HEK293 (cell line): ENCODE results near the gene RFESD.

Source experiments
- CTCF ChIA-PET: fragments of 350-600 bp; formaldehyde crosslinking; extraction: SDS; loops from one replicate; lab custom pipeline; 2021; ENCODE audit warnings: antibody characterized with exemption; lab: Yijun Ruan, JAX
- POLR2A ChIA-PET: fragments of 300-600 bp; formaldehyde crosslinking; extraction: SDS; loops from one replicate; lab custom pipeline; 2020; ENCODE audit warnings: antibody characterized with exemption, inconsistent platforms; lab: Yijun Ruan, JAX
- H3K27ac ChIP-seq: fragments of 200-500 bp; sonication (Bioruptor generic); 2 replicates; pipeline ENCODE4 v1.5.1; 2014; ENCODE audit warnings: low read depth, low read length, control low read depth, inconsistent platforms; ENCODE audit errors: extremely low read depth
- H3K36me3 ChIP-seq, 2 experiments: fragments of 200-500 bp in 1 of 2; sonication (Bioruptor generic) in 1 of 2; 1 replicate in 1 of 2; 2 replicates in 1 of 2; pipeline ENCODE4 v1.5.1; 2014 to 2017; ENCODE audit warnings: inconsistent platforms in 2 of 2, low read length in 2 of 2; ENCODE audit not compliant: control insufficient read depth in 2 of 2, insufficient read depth in 1 of 2
- H3K4me1 ChIP-seq: fragments of 200-500 bp; sonication (Bioruptor generic); 2 replicates; pipeline ENCODE4 v1.5.1; 2014; ENCODE audit warnings: mild to moderate bottlenecking, low read length, inconsistent platforms; ENCODE audit not compliant: control insufficient read depth, insufficient read depth
- H3K4me3 ChIP-seq: 2 replicates; pipeline ENCODE4 v1.5.1; 2011; ENCODE audit warnings: low read depth, mild to moderate bottlenecking, control low read depth, low read length, moderate library complexity
- H3K9me3 ChIP-seq: fragments of 200-500 bp; sonication (Bioruptor generic); 2 replicates; pipeline ENCODE4 v1.5.1; 2014; ENCODE audit warnings: low read depth, low read length, inconsistent platforms; ENCODE audit not compliant: control insufficient read depth, insufficient read depth
- ELK4 ChIP-seq: IDR thresholded peaks from 2 replicates; pipeline ENCODE4 v1.6.1; 2011; ENCODE audit warnings: mild to moderate bottlenecking, low read depth, low read length, borderline replicate concordance
- GLI2 ChIP-seq: fragments of 450-650 bp; formaldehyde crosslinking; IDR thresholded peaks from 2 replicates; pipeline ENCODE4; 2017; ENCODE audit warnings: missing biosample characterization, missing genetic modification characterization, low read depth, borderline replicate concordance
- GLI4 ChIP-seq: fragments of 450-650 bp; formaldehyde crosslinking; IDR thresholded peaks from 2 replicates; pipeline ENCODE4 v1.5.1; 2016; ENCODE audit warnings: missing biosample characterization, missing genetic modification characterization
- HOXA7 ChIP-seq: sonication (generic); formaldehyde crosslinking; IDR thresholded peaks from 2 replicates; pipeline ENCODE4 v1.8.1; 2022; ENCODE audit warnings: missing genetic modification reagents, borderline replicate concordance
- KLF16 ChIP-seq: fragments of 450-650 bp; formaldehyde crosslinking; IDR thresholded peaks from 2 replicates; pipeline ENCODE4 v1.5.1; 2017; ENCODE audit warnings: missing biosample characterization, missing genetic modification characterization
- KLF7 ChIP-seq: fragments of 450-650 bp; formaldehyde crosslinking; IDR thresholded peaks from 2 replicates; pipeline ENCODE4 v1.5.1; 2016; ENCODE audit warnings: missing biosample characterization, missing genetic modification characterization, borderline replicate concordance
- MZF1 ChIP-seq: fragments of 450-650 bp; formaldehyde crosslinking; IDR thresholded peaks from 2 replicates; pipeline ENCODE4 v1.5.1; 2017; ENCODE audit warnings: missing biosample characterization, missing genetic modification characterization, borderline replicate concordance
- SCRT1 ChIP-seq: fragments of 450-650 bp; formaldehyde crosslinking; IDR thresholded peaks from 2 replicates; pipeline ENCODE4 v1.5.1; 2016; ENCODE audit warnings: missing biosample characterization, missing genetic modification characterization, borderline replicate concordance
- ZBTB6 ChIP-seq: fragments of 450-650 bp; formaldehyde crosslinking; IDR thresholded peaks from 2 replicates; pipeline ENCODE4 v1.5.1; 2017; ENCODE audit warnings: missing biosample characterization, missing genetic modification characterization
- ZBTB7A ChIP-seq: fragments of 450-650 bp; formaldehyde crosslinking; IDR thresholded peaks from 2 replicates; pipeline ENCODE4 v1.5.1; 2016; ENCODE audit warnings: low read depth, missing biosample characterization, missing genetic modification characterization
- ZNF132 ChIP-seq: fragments of 450-650 bp; formaldehyde crosslinking; IDR thresholded peaks from 2 replicates; pipeline ENCODE4 v1.5.1; 2017; ENCODE audit warnings: missing biosample characterization, missing genetic modification characterization, borderline replicate concordance
- ZNF155 ChIP-seq: fragments of 450-650 bp; formaldehyde crosslinking; IDR thresholded peaks from 2 replicates; pipeline ENCODE4 v1.5.1; 2016; ENCODE audit warnings: missing biosample characterization, missing genetic modification characterization
- ZNF184 ChIP-seq: fragments of 450-650 bp; IDR thresholded peaks from 2 replicates; pipeline ENCODE4 v1.5.1; 2018; ENCODE audit warnings: missing biosample characterization, mild to moderate bottlenecking, missing genetic modification characterization
- ZNF19 ChIP-seq: fragments of 450-650 bp; formaldehyde crosslinking; IDR thresholded peaks from 2 replicates; pipeline ENCODE4; 2016; ENCODE audit warnings: missing biosample characterization, missing genetic modification characterization, low read depth
- ZNF211 ChIP-seq: fragments of 450-650 bp; formaldehyde crosslinking; IDR thresholded peaks from 2 replicates; pipeline ENCODE4 v1.5.1; 2016; ENCODE audit warnings: low read depth, missing biosample characterization, missing genetic modification characterization
- ZNF23 ChIP-seq: fragments of 450-650 bp; formaldehyde crosslinking; IDR thresholded peaks from 2 replicates; pipeline ENCODE4 v1.5.1; 2016; ENCODE audit warnings: missing biosample characterization, missing genetic modification characterization, borderline replicate concordance
- ZNF24 ChIP-seq: fragments of 450-650 bp; formaldehyde crosslinking; IDR thresholded peaks from 2 replicates; pipeline ENCODE4 v1.5.1; 2016; ENCODE audit warnings: missing biosample characterization, missing genetic modification characterization
- ZNF311 ChIP-seq: fragments of 450-650 bp; formaldehyde crosslinking; IDR thresholded peaks from 2 replicates; pipeline ENCODE4 v1.5.1; 2017; ENCODE audit warnings: missing biosample characterization, missing genetic modification characterization, borderline replicate concordance
- ZNF350 ChIP-seq: fragments of 450-650 bp; formaldehyde crosslinking; IDR thresholded peaks from 2 replicates; pipeline ENCODE4 v1.5.0; 2017; ENCODE audit warnings: missing biosample characterization, mild to moderate bottlenecking, missing genetic modification characterization
- ZNF394 ChIP-seq: fragments of 450-650 bp; formaldehyde crosslinking; IDR thresholded peaks from 2 replicates; pipeline ENCODE4 v1.5.1; 2016; ENCODE audit warnings: missing biosample characterization, missing genetic modification characterization, mild to moderate bottlenecking, moderate library complexity, borderline replicate concordance
- ZNF423 ChIP-seq: fragments of 450-650 bp; formaldehyde crosslinking; IDR thresholded peaks from 2 replicates; pipeline ENCODE4 v1.5.1; 2016; ENCODE audit warnings: missing biosample characterization, missing genetic modification characterization
- ZNF48 ChIP-seq: fragments of 450-650 bp; formaldehyde crosslinking; IDR thresholded peaks from 2 replicates; pipeline ENCODE4 v1.5.1; 2016; ENCODE audit warnings: missing biosample characterization, missing genetic modification characterization
- ZNF521 ChIP-seq: fragments of 450-650 bp; formaldehyde crosslinking; IDR thresholded peaks from 2 replicates; pipeline ENCODE4 v1.5.1; 2017; ENCODE audit warnings: missing biosample characterization, mild to moderate bottlenecking, missing genetic modification characterization
- ZNF548 ChIP-seq: fragments of 450-650 bp; formaldehyde crosslinking; IDR thresholded peaks from 2 replicates; pipeline ENCODE4 v1.5.1; 2016; ENCODE audit warnings: missing biosample characterization, missing genetic modification characterization
- ZNF571 ChIP-seq: fragments of 450-650 bp; formaldehyde crosslinking; IDR thresholded peaks from 2 replicates; pipeline ENCODE4 v1.5.0; 2017; ENCODE audit warnings: missing biosample characterization, missing genetic modification characterization
- ZNF610 ChIP-seq: fragments of 450-650 bp; formaldehyde crosslinking; IDR thresholded peaks from 2 replicates; pipeline ENCODE4 v1.5.1; 2016; ENCODE audit warnings: missing biosample characterization, missing genetic modification characterization, borderline replicate concordance
- ZNF747 ChIP-seq: fragments of 450-650 bp; formaldehyde crosslinking; IDR thresholded peaks from 2 replicates; pipeline ENCODE4 v1.5.1; 2016; ENCODE audit warnings: missing biosample characterization, missing genetic modification characterization
- ZNF76 ChIP-seq: fragments of 450-650 bp; formaldehyde crosslinking; IDR thresholded peaks from 2 replicates; pipeline ENCODE4; 2016; ENCODE audit warnings: low read depth, missing biosample characterization, missing genetic modification characterization, borderline replicate concordance
- ZSCAN23 ChIP-seq: fragments of 450-650 bp; formaldehyde crosslinking; IDR thresholded peaks from 2 replicates; pipeline ENCODE4 v1.5.1; 2016; ENCODE audit warnings: missing biosample characterization, missing genetic modification characterization
- TF ChIP-seq, protein P1 (sequence below): fragments of 450-650 bp; formaldehyde crosslinking; IDR thresholded peaks from 2 replicates; pipeline ENCODE4 v1.5.1; 2016; ENCODE audit warnings: missing biosample characterization, missing genetic modification characterization, low read depth
- TF ChIP-seq, protein P2 (sequence below): fragments of 450-650 bp; formaldehyde crosslinking; IDR thresholded peaks from 2 replicates; pipeline ENCODE4 v1.5.1; 2017; ENCODE audit warnings: missing biosample characterization, missing genetic modification characterization

Gene RFESD

DNA sequence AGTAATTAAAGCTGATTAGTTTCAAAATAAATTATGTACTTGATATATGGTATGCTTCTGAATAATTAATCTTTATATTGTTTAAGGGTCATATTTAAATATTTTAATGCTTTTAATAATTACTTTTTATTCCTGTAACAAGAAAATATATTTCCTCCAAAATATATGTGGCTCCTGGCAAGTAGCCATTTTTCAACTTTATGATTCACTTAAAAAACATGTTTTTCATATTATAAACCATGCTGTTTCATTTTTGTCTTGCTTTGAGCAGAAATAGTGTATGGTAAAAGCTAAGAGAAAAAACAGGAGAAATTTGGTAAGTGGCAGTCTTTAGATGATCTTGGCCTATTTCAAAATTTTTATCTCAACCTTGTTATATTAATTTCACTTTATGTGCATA is 21.6 kb downstream of the RFESD start:
- H3K9me3 ChIP-seq = no peaks in the 10 kb centered on the region
- peaks cover 7% of the 10 kb centered on the region; the same call in 1 of the 2 replicates for H3K4me1 ChIP-seq
- TF ChIP-seq KLF7 (tag by site-specific recombination) (no peak), ZNF423 (no peak), ZNF76 (tag by site-specific recombination) (no peak), ZNF610 (tag by site-specific recombination) (no peak), ZNF311 (no peak), MZF1 (no peak), ELK4 (no peak), GLI2 (tag by site-specific recombination) (no peak), ZNF211 (tag by site-specific recombination) (no peak), ZSCAN23 (tag by site-specific recombination) (no peak), ZNF48 (tag by site-specific recombination) (no peak), ZNF155 (tag by site-specific recombination) (no peak), ZNF571 (tag by site-specific recombination) (no peak), ZNF19 (tag by site-specific recombination) (no peak), KLF16 (no peak), ZNF24 (tag by site-specific recombination) (no peak)
- TF ChIP-seq, protein P1, sequence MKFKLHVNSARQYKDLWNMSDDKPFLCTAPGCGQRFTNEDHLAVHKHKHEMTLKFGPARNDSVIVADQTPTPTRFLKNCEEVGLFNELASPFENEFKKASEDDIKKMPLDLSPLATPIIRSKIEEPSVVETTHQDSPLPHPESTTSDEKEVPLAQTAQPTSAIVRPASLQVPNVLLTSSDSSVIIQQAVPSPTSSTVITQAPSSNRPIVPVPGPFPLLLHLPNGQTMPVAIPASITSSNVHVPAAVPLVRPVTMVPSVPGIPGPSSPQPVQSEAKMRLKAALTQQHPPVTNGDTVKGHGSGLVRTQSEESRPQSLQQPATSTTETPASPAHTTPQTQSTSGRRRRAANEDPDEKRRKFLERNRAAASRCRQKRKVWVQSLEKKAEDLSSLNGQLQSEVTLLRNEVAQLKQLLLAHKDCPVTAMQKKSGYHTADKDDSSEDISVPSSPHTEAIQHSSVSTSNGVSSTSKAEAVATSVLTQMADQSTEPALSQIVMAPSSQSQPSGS (tag by site-specific recombination) = no peak
- H3K4me3 ChIP-seq = no peak overlapping the region
- ChIA-PET POLR2A (interaction anchor here (1.3 kb wide), 1 partner anchor 63 kb away, joined by 3 read pairs; the partner anchor contains the start of gene RHOBTB3), CTCF (interaction anchor here (4.7 kb wide), 1 partner anchor 113 kb away, joined by 25 read pairs; no protein-coding TSS in a partner anchor)
- H3K36me3 ChIP-seq = no peaks in the 10 kb centered on the region
- H3K27ac ChIP-seq = no peak overlapping the region

GRCh38 chr5:95668728-95669127 is 22.2 kb downstream of the RFESD start:
- no peaks in the 10 kb centered on the region for H3K36me3 ChIP-seq
- CTCF ChIA-PET = interaction anchor here (0.6 kb wide), 1 partner anchor 24 kb away, joined by 10 read pairs; no protein-coding TSS in a partner anchor
- H3K9me3 ChIP-seq = no peaks in the 10 kb centered on the region
- H3K4me3 ChIP-seq = no peak overlapping the region
- no peak overlapping the region for H3K27ac ChIP-seq
- peaks cover 7% of the 10 kb centered on the region; the same call in 1 of the 2 replicates for H3K4me1 ChIP-seq
- POLR2A ChIA-PET = interaction anchor here (1.3 kb wide), 1 partner anchor 62 kb away, joined by 3 read pairs; the partner anchor contains the start of gene RHOBTB3
- no peak for TF ChIP-seq ZNF394
- TF ChIP-seq ZBTB6 (tag by site-specific recombination) = no peak
- no peak for TF ChIP-seq ZNF521
- no peak for TF ChIP-seq HOXA7 (CRISPR knock-in tag)
- no peak for TF ChIP-seq GLI4 (tag by site-specific recombination)
- TF ChIP-seq ZNF747 (tag by site-specific recombination) = no peak
- no peak for TF ChIP-seq ZNF548
- no peak for TF ChIP-seq SCRT1
- no peak for TF ChIP-seq ZNF48 (tag by site-specific recombination)
- no peak for TF ChIP-seq ZNF132
- TF ChIP-seq ZNF23 (tag by site-specific recombination) = no peak
- TF ChIP-seq, protein P2, sequence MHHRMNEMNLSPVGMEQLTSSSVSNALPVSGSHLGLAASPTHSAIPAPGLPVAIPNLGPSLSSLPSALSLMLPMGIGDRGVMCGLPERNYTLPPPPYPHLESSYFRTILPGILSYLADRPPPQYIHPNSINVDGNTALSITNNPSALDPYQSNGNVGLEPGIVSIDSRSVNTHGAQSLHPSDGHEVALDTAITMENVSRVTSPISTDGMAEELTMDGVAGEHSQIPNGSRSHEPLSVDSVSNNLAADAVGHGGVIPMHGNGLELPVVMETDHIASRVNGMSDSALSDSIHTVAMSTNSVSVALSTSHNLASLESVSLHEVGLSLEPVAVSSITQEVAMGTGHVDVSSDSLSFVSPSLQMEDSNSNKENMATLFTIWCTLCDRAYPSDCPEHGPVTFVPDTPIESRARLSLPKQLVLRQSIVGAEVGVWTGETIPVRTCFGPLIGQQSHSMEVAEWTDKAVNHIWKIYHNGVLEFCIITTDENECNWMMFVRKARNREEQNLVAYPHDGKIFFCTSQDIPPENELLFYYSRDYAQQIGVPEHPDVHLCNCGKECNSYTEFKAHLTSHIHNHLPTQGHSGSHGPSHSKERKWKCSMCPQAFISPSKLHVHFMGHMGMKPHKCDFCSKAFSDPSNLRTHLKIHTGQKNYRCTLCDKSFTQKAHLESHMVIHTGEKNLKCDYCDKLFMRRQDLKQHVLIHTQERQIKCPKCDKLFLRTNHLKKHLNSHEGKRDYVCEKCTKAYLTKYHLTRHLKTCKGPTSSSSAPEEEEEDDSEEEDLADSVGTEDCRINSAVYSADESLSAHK (tag by site-specific recombination) = no peak
- TF ChIP-seq ZNF350 (tag by site-specific recombination) = no peak
- no peak for TF ChIP-seq ZNF76 (tag by site-specific recombination)
- TF ChIP-seq ZNF184 (tag by site-specific recombination) = no peak
- TF ChIP-seq ZBTB7A = no peak
